GM12872 (cell line): ENCODE measurements around the gene SLC25A20.

Experiments
- TF ChIP-seq, protein P1 (sequence below): IDR thresholded peaks from 3 replicates; pipeline ENCODE4 v1.5.1; 2011; ENCODE audit warnings: low read depth, mild to moderate bottlenecking, low read length, moderate library complexity; ENCODE audit not compliant: insufficient read depth

The SLC25A20 gene

DNA sequence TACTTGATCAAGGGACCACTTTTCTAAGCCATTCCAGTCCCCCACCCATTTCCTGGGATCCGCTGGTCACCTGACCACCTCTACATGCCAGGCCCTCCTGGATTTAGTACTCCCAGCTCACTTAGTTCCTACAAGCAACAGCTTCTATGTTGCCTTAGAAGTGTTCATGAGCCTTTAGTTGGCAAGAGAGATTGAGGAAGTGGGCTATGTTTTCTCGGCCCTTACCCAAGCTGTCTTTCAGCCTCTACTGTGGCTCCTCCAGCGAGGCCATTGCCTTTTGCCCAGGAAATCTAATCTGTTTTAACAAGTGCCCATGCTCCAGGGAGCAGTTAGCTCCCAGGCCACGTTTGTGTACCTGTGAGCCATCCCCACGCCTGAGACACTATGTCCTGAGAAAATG is 46.5 kb downstream of the SLC25A20 start:
- TF ChIP-seq, protein P1, sequence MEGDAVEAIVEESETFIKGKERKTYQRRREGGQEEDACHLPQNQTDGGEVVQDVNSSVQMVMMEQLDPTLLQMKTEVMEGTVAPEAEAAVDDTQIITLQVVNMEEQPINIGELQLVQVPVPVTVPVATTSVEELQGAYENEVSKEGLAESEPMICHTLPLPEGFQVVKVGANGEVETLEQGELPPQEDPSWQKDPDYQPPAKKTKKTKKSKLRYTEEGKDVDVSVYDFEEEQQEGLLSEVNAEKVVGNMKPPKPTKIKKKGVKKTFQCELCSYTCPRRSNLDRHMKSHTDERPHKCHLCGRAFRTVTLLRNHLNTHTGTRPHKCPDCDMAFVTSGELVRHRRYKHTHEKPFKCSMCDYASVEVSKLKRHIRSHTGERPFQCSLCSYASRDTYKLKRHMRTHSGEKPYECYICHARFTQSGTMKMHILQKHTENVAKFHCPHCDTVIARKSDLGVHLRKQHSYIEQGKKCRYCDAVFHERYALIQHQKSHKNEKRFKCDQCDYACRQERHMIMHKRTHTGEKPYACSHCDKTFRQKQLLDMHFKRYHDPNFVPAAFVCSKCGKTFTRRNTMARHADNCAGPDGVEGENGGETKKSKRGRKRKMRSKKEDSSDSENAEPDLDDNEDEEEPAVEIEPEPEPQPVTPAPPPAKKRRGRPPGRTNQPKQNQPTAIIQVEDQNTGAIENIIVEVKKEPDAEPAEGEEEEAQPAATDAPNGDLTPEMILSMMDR = no peak

DNA sequence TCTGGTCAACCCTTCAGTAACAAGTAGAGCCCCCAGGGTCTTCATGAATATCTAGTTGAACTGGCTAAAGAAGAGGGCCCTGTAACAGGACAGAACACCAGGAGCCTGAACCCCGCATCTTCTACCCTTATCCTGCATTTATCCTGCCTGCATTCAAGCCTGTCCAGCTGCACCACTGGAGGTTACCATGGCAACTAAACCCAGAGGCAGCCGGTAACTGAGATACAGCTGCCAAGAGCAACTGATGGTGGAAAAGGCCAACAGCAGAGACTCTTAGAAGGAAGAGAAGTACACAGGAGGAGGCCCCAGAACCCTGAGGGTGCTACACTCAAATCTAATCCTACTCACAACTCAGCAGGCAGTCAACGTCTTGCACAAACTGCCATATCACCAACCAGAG is 47.3 kb downstream of the SLC25A20 start:
- TF ChIP-seq, protein P1 = no peak

DNA sequence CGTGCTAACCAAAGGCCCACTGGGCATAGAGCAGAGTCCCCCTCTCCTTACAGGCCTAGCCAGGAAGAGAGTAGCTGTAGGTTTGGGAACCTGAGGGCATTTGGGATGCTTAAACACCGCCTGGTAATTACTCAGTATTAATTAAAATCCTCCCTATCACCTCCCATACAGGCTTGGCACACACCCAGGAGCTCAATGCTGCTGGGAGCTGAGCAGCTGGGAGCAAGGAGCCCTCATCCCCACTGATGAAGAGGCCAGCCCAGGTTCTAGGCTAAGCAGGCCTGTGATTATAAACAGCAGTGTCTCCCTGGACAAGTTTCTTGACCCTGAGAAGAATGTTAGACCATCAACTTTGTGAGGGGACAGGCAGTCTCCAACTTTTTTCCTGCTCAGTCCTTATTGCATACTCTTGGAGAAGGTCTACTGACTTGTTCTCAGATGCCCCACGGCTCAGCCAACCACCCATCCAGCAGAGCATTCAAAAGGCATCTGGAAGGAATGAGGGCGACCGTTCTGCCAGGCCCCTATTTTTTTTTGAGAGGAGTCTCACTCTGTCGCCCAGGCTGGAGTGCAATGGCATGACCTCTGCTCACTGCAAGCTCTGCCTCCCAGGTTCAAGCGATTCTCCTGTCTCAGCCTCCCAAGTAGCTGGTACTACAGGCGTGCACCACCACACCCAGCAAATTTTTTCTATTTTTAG is 49.7 kb downstream of the SLC25A20 start:
- TF ChIP-seq, protein P1 = no peak

DNA sequence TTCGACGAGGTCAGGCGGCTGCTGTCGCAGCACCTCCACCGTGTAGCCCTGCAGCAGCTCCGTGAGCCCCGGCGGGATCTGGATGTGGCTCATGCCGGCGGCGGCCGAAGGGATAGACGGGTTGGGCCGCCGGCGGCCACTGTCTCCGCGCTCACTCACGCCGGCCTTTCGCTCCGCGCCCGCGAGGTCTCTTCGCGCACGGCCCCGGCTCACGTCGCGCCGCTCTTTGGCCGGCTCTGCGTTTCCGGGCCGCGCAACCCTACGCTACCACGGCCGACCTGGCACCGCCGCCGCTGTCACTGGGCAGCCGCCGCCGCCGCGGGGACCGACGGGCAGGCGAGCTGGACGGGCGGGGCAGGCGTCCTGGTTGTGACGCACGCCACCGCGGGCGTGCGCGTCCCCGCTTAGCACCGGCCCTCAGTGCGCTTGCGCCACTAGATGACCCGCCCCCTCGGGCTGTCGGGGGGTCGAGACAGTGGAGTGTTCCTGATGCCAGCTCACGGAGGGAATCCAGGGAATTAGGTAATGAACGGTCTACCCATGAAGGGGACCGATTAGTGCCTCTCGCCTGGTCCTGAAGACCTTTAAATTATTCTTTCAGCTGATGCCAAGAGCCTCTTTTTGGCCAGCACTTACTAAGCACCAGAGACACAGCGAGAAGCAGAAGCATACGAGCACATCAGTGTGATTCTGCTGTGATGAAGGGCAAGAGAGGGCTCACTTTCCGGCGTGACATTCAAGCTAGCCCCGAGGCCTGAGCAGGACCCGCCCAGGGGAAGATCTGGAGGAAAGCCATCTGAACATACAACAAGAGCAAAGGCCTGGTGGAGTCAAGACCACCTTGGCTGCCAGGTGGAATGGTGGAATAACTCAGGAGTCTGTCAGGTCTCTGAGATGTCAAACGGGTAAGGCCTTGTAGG is 50.9 kb downstream of the SLC25A20 start, which contains the start of gene PRKAR2A:
PRKAR2A (minus strand) TSS at position 371 of the 920 bp plus-strand sequence; CDS start at position 93, 278 bp downstream.
- TF ChIP-seq, protein P1 = no peak

DNA sequence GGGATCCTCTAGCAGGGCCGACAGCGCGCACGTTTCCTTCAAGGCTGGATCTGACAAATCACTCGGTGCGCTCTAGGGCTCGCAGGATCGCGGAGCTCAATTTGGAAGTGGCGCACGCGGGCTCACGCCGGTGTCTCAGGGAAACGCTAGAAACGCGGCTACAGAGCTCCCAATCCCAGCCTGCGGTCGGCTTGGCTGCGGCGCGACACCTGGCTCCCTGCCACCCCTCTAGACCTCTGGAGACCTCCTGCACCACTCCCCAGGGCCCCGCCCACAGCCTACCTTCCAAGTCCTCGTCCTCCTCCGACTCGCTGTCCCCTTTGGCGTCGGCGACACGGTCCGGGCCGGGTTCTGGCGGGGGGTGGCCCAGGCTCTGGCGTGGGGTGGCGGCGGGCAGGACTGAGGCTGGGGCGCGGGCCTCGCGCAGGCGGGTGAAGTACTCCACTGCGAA is 51.6 kb downstream of the SLC25A20 start:
- TF ChIP-seq, protein P1 = no peak

DNA sequence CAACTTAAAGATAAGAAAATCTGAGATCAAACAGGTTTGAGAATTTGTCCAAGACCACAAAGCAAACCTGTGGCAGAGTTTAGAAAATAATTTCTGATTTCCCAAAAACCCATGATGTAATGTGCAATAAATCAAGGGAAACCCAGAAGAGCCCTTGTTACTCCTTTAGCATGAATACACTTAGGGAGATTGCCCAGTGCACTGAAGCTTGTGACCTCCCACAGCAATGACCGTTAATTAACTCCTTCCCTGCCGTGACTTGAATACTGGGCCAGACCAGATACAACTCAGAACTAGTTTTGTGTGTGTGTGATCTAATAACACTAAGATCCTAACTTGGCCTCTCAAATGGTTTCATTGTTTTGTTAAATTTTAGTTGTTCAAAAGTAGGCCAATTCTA is 53.5 kb downstream of the SLC25A20 start:
- TF ChIP-seq, protein P1 = no peak

DNA sequence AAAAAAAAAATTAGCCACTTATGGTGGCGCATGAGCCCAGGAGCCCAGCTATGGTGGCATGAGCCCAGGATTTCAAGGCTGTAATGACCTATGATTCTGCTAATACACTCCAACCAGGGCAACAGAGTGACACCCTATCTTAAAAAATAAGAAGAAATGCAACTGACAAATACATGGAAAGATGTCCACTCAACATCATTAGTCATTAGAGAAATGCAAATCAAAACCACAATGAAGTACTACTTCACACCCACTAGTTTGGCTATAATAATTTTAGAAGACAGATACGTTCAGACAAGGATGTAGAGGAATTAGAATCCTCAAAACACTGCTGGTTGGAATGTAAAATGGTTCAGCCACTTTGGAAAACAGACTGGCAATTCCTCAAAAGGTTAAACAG is 61.5 kb downstream of the SLC25A20 start:
- TF ChIP-seq, protein P1 = no peak
